Testis (tissue), 2 donors: Measurements from ENCODE around the gene ZDHHC17.

Experiments
- POLR2A ChIP-seq: fragments of 450-650 bp; IDR thresholded peaks from one replicate; pipeline ENCODE4 v1.6.1; 2017; ENCODE audit warnings: antibody characterized with exemption, mild to moderate bottlenecking, moderate library complexity
- TF ChIP-seq, protein P1 (sequence below), 3 experiments: fragments of 450-650 bp in 2 of 3; fragments of 200-600 bp in 1 of 3; sonication (generic) in 1 of 3; IDR thresholded peaks; one replicate each; pipeline ENCODE4 v1.5.1; 2016 to 2019; ENCODE audit warnings: antibody characterized with exemption in 3 of 3, mild to moderate bottlenecking in 2 of 3, moderate library complexity in 1 of 3

DNA sequence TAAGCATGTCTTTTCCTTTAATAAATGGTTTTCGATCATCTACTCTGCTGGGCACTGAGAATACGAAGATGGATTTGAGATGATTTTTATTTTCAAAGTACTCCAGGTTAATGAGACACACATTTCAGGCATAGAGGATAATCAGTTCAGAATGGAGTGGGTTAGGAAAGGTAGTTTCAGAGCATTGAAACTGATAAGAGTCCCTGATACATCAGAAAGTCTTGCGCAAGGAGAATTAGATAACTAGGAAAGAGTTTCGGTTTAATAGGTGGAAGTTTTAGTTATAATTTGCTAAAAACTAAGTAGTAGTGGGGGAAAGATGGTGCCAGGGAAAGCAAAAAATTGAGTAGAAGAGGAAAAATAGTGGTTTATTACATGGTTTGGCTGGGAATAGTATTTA, 50.1 kb downstream of the ZDHHC17 start:
- TF ChIP-seq, protein P1, sequence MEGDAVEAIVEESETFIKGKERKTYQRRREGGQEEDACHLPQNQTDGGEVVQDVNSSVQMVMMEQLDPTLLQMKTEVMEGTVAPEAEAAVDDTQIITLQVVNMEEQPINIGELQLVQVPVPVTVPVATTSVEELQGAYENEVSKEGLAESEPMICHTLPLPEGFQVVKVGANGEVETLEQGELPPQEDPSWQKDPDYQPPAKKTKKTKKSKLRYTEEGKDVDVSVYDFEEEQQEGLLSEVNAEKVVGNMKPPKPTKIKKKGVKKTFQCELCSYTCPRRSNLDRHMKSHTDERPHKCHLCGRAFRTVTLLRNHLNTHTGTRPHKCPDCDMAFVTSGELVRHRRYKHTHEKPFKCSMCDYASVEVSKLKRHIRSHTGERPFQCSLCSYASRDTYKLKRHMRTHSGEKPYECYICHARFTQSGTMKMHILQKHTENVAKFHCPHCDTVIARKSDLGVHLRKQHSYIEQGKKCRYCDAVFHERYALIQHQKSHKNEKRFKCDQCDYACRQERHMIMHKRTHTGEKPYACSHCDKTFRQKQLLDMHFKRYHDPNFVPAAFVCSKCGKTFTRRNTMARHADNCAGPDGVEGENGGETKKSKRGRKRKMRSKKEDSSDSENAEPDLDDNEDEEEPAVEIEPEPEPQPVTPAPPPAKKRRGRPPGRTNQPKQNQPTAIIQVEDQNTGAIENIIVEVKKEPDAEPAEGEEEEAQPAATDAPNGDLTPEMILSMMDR (IDR thresholded peaks at IDR 0.05) = no peak
- no peak for TF ChIP-seq POLR2A
